ENCODE measurements around the gene SPRY2.

The SPRY2 gene

DNA sequence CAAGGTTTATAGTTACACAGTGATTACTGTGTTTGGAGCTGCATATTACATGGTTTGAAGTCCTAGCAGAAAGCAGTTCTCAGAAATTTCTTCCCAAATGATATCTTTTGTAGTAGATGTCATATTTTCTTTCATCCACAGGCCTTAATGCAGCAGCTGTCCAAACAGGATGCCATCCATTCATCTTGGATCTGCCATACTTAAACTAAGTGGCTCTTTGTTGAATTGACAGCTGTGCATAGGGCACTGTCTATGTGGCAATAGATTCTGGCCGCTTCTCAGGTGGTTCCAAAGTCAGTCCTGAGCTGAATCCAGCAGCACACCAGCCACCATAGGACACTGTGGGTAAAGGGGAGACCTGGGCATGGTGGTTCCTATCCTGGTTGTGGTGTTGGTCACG, 41.6 kb upstream of the SPRY2 start:
- TF ChIP-seq, protein P1, sequence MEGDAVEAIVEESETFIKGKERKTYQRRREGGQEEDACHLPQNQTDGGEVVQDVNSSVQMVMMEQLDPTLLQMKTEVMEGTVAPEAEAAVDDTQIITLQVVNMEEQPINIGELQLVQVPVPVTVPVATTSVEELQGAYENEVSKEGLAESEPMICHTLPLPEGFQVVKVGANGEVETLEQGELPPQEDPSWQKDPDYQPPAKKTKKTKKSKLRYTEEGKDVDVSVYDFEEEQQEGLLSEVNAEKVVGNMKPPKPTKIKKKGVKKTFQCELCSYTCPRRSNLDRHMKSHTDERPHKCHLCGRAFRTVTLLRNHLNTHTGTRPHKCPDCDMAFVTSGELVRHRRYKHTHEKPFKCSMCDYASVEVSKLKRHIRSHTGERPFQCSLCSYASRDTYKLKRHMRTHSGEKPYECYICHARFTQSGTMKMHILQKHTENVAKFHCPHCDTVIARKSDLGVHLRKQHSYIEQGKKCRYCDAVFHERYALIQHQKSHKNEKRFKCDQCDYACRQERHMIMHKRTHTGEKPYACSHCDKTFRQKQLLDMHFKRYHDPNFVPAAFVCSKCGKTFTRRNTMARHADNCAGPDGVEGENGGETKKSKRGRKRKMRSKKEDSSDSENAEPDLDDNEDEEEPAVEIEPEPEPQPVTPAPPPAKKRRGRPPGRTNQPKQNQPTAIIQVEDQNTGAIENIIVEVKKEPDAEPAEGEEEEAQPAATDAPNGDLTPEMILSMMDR (conservative IDR thresholded peaks at IDR 0.05; ENCODE audit: low read depth, low read length): no peak
- DNase-seq (ENCODE audit: low read depth): no peak

DNA sequence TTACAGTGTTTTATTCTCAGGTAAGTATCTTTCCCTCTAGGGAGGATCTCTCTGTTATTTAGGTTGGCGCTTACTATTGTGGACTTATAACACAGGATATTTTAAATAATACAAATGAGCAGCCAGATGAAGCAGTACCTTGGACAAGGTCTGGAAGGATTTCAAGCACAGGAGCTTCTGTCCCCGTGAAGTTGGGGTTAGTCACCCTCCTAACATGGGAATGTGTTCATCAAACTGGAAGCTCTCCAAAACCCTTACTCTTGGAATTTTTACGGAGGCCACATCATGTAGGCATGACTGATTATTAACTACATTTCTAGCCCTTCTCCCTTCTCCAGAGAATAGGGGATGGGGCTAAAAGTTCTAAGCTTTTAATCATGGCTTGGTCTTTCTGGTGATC, 38.3 kb upstream of the SPRY2 start:
- DNase-seq (ENCODE audit: low read depth): peak; percentile 54

More for the DNA sequence above, 41.6 kb upstream of the SPRY2 start:
- H3K4me3 ChIP-seq (ENCODE audit: low read depth, low read length): no peak overlapping the region

DNA sequence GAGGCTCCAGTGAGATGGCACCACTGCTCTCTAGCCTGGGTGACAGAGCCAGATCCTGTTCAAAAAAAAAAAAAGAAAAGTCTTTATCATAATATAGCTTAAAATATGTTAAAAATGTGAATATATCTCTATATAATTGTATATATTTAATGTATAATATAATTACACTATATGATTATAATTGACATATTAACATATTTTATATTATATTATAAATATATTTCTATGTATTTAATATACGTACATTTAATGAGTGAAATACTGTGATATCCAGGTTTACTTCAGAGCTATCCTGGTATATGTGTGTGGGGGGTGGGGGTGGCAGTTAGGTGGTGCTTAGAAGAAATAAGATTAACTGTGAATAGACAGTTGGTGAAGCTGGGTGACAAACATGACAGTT, 35.6 kb upstream of the SPRY2 start:
- H3K4me3 ChIP-seq (ENCODE audit: low read depth, low read length): no peak overlapping the region
- TF ChIP-seq, protein P1 (conservative IDR thresholded peaks at IDR 0.05; ENCODE audit: low read depth, low read length): no peak
- DNase-seq (ENCODE audit: low read depth): no peak

More for the DNA sequence above, 38.3 kb upstream of the SPRY2 start:
- H3K4me3 ChIP-seq (ENCODE audit: low read depth, low read length): no peak overlapping the region
- TF ChIP-seq, protein P1 (conservative IDR thresholded peaks at IDR 0.05; ENCODE audit: low read depth, low read length): no peak

DNA sequence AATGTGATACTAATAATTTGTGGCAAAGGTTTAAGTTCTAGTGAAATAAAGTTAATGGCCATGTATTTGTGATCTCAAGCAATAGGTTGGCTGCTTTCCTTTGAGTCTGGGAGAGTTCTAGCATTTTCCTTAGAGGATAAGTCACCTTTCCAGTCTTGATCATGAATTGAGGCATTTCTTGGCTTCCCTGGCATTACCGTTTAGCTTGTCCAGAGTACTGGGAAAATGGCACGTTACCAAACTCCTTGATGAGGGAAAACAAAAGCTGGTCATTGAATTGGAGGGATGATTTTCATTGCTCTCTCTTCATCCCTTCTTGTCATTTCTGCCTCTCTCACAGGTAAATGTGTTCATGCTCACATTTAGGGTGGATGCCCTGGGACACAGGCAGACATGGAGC, 34.0 kb upstream of the SPRY2 start:
- no peak overlapping the region for H3K4me3 ChIP-seq (ENCODE audit: low read depth, low read length)
- no peak for DNase-seq (ENCODE audit: low read depth)
- TF ChIP-seq, protein P1 (conservative IDR thresholded peaks at IDR 0.05; ENCODE audit: low read depth, low read length): no peak

DNA sequence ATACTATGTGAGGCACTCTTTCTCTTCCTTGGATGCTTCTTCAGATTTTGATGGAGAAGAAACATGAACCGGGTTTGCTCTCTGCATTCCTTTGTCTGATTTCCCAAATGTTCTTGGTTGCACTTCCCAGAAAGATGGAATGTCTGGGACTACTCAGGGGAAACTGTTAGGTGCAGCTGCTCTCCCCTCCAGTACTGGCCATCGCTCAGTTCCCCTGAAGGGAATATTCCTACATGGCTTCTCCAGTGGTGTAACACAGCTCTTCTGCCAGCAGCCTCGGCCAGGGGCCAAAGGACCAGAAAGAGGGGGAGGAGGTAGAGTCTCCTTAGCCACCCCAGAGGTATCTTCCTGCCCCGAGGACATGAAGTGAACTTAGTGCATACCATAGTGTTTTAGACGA, 33.5 kb upstream of the SPRY2 start:
- no peak overlapping the region for H3K4me3 ChIP-seq (ENCODE audit: low read depth, low read length)
- TF ChIP-seq, protein P1 (conservative IDR thresholded peaks at IDR 0.05; ENCODE audit: low read depth, low read length): no peak
- DNase-seq (ENCODE audit: low read depth): no peak

DNA sequence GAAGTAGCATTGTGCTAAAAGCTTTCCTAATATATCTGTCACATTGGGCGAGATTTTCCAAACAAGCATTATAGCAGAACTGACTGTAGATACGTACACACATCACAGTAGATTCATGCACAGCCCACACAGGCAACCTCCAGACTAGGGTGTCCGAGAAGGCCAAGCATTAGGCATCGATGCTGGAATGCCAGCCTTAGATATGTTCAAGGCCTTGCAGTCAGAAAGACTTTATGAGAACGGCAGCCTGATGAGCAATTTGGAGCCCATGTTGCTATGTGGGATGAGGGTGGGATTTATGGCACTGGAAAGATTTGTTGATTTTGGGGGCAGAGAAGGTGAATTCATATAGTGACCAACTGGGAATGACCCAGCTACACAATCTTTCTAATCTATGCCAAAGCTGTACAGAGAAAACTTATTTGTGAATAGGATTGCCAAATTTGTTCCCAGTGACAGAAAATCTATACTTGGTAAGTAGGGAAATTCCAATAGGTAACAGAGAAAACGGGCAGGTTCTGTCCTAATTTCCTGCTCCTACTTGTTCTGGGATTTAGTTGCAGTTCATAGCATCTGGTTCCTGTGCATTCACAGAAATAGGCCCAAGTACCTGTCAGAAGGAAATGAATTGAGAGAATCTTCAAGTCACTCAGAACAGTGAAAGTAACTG, 31.0 kb upstream of the SPRY2 start:
- DNase-seq (ENCODE audit: low read depth): no peak
- no peak overlapping the region for H3K4me3 ChIP-seq (ENCODE audit: low read depth, low read length)
- TF ChIP-seq, protein P1 (conservative IDR thresholded peaks at IDR 0.05; ENCODE audit: low read depth, low read length): no peak

DNA sequence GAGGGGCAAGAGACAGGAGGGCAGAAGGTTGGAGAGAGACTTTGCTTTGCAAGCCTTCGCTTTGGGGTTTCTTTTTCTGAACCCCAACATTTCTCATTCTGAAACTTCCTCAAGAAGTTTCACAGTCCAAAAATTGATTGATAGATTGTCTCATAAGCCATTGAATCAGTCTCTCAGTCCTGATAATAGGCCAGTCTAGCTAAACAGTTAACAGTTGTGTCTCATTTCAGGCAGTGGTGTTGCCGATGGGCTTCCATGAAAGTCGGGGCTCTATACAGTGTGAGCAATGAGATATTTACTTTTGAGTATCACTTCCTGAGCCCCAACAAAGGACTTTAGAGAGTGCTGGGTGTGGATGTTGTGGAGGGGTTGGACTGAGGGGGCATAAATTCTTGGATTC, 26.5 kb upstream of the SPRY2 start:
- DNase-seq (ENCODE audit: low read depth): no peak
- TF ChIP-seq, protein P1 (conservative IDR thresholded peaks at IDR 0.05; ENCODE audit: low read depth, low read length): no peak
- no peak overlapping the region for H3K4me3 ChIP-seq (ENCODE audit: low read depth, low read length)
